ENCODE results near the gene TMEM51.

The TMEM51 gene, protein sequence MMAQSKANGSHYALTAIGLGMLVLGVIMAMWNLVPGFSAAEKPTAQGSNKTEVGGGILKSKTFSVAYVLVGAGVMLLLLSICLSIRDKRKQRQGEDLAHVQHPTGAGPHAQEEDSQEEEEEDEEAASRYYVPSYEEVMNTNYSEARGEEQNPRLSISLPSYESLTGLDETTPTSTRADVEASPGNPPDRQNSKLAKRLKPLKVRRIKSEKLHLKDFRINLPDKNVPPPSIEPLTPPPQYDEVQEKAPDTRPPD

DNA sequence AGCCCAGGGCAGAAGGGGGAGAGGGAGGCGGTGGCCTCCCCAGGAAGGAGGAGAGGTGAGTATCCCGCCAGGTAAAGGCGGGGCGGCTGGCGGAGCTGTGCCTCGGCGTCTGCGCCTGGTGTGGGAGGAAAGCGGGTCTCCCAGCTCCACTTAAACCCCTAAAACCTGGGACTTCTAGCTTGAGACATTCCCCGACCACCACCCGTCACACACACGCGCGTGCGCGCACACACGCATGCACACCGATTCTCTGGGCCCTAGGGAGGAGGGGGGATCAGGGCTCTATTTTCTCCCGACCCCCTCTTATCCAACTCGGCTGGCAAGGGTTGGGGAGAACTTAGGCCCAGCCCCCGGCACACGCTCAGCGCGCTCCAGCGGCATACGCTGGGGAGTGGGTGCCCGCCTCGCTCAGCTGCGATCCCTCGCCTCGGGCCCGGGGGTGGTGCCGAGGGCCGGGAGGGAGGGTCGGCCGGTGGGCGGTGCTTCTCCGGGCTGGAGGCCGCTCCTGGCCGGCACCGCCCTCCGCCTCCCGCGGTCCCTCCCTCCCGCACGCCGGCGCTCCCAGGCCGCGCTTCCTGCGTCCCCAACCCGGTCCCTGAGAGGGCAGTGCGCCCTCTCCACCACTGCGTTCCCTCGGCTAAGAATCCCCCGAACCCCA, at the start of gene TMEM51:
Gene TMEM51 (plus strand): TSS at position 564 of the 658 bp plus-strand sequence. CDS start 61,341 bp downstream, outside the sequence.
- DNase-seq, result peak; percentile 41 to 54

DNA sequence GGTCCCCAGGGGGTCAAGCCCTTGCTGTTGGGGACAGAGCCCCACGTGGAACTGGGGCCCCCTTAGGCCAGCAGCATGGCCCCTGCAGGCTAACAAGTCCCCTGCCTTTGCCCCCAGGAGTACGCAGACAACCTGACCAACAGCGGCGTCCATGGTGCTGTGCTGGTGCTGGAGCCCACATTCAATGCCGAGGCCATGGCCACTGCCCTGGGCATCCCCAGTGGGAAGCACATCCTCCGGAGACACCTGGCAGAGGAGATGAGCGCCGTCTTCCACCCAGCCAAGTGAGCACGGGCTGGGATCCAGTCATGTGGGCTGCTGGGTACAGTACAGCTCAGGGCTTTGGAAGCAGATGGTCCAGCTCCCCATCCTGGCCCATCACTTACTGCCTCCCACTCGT, 49.6 kb upstream of the TMEM51 start:
- DNase-seq, result no peak

DNA sequence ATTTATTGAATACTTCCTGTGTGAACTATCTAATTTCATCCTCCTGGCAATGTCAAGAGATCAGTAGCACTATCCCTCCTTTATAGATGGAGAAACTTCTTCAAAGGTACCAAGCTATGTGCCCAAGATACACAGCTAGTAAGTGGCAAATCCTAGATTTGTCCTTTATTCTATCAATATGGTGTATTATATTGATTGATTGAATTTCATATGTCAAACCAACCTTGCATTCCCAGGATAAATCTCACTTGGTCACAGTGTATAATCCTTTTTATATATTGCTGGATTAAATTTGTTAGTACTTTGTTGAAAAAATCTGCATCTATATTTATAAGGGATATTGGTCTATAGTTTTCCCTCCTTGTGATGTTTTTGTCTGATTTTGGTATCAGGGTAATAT, 48.8 kb upstream of the TMEM51 start:
- DNase-seq, result no peak

DNA sequence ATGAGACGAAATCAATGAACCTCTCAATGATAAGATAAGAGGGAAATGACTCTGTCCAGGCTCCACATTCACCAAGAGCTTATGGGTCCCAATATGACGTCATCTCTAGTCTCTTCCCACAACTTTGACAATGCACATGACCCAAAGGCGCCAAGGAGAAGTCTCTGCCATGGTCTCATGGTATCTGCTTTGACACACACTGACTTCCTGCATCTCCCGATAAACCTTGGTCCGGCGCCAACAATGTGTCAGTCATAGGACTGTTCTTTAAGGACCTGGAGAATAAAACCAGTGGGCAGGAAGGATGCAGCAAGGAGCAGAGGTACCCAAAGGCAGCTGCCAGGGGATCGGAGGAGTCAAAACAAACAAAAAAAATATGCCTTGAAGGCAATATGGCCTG, 46.9 kb upstream of the TMEM51 start:
- DNase-seq, result peak; percentile 59 to 76

DNA sequence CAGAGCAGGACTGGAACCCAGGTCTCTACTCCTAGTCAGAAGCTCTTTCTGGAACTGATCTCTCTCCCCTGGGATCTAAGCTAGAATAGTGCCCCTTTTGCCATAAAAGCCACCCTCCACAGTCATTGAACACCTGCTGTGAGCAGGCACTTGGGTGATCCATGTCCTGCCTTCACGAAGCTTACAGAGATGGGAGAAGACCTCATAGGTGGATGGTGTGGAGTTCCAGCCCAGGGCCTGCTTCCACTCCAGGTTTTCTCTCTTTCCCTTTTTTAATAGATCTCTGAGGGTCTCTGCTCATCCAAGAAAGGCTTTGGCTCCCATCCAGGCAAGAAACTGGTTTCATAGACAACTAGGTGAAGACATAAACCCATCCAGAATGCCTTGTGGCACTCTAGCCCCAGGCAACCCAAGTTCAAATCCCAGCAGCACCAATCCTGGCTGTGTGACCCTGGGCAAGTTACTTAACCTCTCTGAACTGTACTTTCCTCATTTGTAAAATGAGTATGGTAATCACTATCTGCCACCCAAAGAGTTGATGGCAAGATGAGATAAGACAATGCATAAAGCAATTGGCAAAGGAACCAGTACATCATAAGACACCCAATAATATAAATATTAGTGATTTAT, 46.4 kb upstream of the TMEM51 start:
- DNase-seq, result no peak

DNA sequence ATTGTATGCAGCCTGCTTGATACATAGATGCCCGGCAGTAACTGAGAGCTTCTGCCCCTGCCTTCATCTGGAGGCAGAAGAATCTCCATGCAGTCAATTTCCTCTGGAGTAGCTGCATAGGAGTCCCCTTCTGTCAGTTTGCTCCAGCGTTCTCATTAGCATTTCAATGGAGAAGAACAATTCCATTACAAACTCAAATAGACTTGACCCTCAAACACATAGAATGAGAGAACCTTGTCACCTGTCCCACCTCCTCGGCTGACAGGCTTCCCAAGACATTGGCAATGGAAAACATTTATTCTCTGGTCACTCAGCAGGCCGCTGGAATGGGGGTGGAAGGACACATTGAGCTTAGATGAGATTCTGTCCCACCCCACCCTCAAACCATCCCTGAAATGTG, 45.6 kb upstream of the TMEM51 start:
- DNase-seq, result no peak

DNA sequence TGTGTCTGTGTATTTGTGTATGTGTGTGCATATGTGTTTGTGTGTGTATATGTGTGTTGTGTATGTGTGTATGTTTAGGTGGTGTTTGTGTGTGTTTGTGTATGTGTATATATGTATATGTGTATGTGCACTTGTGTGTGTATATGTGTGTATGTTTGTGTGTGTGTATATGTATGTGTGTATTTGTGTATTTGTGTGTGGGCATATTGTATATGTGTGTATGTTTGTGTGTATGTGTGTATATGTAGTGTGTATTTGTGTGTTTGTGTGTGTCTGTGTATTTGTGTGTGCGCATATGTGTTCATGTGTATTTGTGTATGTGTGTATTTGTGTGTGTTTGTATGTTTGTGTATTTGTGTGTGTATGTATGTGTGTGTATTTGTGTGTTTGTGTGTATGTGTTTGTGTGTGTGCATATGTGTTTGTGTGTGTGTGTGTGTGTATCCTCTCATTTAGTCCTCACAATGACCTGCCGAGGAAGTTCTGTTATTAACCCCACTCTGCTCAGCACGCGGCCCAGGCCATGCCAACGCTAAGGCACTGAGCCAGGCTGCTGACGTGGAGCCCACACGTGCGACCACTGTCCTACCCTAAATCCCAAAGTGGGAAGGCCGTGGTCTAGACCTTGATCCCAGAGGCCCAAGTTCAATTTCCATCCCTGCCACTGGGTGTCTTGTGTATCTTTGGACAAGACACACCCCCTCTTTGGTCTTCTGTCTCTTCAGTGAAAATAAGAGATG, 43.2 kb upstream of the TMEM51 start:
- no peak for DNase-seq

DNA sequence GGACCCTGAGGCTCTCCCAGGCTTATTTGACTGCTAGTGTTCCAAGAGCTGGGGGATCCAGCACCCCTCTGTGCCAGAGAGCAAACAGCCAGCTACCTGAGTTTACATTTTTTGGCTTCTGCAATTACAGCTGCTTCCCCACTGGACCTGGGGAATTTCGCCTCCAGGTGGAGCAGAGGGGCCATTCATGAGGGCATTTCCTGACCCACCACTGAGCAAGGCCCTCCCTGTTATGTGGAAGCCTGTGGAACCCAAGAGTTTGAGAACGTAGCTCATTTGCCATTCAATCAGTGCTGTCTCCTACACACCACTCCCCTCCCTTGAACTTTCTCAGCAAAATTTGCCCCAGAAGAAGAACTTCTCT, 42.7 kb upstream of the TMEM51 start:
- no peak for DNase-seq

DNA sequence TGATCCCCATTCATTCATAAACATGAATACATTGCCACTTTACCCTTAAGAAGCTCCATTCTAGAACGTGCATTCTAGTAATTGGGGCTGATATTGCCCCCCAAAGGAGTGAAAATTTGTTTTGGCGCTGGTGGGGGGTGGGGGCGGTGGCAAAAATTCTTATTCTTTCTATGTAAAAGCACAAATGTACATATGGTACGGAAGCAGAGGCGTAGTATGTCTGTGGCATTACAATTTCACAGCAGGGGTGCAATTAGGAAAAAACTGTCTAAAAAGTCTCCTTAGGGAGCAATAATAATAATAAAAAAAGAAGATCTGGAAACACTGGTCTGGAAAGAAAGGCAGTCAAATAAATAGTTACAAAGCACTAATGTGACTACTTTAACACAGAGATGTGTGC, 40.4 kb upstream of the TMEM51 start:
- no peak for DNase-seq

DNA sequence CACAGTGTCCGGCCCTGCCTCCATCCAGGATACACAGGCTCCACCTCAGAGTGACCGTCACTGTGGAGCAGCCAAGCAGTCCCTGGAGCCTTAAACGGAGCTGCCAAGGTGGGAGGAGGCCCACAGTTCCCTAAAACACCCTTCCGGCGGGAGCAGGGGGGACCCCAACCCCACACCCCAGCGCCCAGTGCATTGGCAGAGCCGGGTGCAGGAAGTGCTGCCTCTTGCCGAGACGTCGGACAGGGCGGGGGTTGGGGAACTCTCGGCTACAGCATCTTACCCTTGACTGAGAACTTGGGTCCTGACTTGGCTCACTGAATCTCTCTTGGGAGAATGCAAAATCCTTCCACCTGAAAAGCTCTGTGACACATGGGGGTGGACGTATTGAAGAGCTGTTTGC, 38.7 kb upstream of the TMEM51 start:
- no peak for DNase-seq

DNA sequence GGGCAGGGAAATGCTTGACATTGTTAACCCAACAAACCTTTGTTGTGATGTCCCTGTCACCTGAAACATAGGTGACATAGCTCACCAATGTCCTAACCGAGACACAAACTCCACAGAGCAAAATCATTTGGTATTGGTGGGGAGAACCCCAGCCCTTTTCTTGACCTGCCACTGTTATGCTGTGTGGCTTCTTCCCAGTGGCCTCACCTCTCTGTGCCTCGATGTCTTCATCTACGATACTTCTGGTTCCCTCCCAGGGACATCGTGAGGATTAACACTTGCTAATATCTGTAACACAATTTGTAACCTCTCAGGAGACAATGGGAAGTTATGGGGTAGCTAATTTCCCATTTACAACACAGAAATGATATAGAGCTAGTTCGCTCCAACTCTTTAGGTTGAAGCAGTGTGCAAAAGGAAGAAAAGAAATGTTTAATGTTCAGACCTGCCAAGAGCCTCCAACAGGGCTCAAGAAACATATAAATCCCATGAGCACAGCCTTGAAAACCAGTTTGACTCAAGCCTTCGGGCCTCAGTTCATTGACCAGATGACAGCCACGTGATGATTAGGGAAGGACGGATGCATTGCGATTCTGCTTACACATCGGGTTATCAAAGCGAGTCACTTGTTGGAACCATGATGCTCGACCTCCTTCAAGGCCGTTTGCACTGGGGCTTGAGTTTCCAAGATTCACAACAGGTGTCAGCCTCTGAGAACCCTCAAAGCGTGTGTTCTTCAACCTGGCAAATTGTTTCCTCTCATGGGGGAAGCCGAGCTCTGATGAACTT, 37.8 kb upstream of the TMEM51 start:
- DNase-seq, result no peak

DNA sequence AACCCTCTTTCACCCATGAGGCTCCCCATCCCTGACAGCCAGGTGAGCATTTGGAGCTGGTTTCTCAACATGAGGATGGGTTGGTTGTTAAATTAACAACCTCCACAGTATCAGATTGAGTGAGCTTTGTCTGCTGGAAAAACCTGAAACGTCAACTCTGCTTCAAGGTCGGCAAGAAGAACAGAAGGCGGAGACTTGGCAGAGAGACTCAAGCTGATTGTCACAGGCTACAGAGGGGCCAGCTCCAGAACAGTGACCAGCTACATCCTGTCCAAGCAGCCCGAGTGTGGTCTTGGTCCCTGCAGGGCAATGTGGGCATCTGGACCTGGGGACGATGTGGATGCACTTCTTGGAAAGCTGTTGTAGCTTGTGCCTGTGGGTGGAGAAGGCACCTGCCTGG, 36.6 kb upstream of the TMEM51 start:
- DNase-seq, result no peak

DNA sequence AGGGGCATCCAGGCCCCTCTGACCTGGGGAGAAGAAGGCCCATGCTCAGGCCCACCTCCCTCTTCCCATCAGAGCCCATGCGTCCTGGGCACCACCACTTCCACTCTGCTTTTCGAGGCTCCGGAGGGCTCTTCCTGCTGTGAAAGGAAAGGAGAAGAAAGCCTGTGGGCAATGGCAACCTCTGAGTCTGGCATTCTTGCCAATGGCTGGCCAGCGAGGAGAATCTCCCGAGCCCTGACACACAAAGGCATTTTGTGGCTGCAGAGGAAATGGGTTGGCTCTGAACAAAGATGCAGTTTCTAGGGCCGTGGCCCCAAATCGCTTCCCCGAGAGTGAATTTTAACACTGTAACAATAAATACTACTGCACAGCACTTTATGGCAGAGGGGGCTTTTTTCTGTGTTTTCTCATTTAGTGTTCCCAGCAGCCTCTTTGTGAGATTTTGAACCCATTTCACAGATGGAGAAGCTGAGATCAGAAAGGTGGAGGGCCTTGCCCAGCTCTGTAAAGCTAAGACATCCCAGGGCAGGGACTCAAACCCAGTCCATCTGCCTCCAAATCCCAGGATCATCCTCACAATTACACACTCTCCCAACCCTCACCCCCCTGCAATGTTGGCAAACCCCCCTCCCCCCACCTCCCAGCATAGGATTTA, 35.7 kb upstream of the TMEM51 start:
- DNase-seq, result no peak

DNA sequence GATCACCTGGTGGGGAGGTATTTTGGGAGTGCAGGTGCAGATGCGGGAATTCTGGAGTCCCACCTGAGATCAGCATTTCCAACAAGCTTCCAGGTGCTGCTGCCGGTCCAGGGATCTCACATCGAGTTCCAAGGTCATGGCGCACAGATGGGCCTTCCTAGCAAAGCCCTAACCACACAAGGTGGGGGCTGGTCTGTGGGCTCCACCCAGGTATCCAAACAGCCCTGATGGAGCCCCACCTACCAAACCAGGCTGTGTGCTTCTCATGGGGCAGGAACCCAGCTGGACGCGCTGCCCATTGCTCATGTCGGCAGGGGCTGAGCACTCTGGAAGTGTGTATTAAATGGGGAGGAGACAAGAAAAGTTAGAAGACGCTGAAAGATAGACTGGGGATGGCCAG, 35.0 kb upstream of the TMEM51 start:
- DNase-seq, result no peak

DNA sequence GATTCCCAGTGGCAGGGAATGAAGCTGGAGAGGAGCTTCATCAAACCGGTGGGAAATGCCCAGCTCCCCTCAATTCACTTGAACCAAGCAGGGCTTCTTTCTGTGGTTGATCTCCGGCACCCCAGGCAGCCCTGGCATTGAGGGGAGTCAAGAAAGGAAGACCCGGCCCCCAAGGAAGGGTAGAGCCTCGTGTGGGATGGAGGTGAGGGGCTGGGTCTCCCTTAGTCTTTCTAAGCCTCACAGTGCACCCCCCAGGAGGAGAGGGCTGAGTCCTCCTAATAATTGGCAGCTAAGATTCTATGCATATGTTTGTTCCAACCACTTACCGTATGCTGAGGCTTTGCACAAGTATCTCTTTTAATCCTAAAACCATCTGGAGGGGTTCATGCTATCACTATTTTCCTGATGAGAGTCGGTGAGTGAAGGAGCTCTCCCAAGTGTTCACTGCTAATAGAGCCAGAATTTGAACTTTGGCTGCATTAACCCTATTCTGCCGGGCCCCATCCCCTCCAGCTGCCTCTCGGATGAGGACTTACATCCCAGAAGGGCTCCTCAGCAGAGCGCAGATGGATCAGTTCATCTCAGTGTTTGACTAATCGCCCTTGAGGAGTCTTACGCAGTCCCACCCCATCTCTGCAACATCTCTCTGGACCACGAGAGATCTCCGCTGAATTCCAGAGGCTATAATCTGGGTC, 33.1 kb upstream of the TMEM51 start:
- no peak for DNase-seq

DNA sequence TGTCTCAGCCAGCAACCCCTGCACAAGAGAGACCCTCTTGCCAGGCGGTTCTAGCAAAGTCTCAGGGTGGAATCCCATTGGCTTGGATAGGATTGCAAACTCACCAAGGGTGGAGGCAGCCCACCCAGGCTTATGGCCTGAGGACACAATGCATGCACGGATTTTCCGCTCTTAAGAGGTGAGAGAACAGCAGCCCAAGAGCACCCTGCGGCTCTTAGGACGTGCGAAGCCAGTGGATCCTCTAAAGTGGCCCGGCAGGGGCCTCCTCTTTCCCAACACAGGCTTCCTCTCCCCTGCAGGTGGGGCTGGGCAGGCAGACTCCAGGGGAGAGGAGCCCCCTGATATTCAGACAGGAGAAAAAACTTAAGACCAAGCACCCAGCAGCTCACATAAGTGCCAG, 31.2 kb upstream of the TMEM51 start:
- DNase-seq, result no peak

DNA sequence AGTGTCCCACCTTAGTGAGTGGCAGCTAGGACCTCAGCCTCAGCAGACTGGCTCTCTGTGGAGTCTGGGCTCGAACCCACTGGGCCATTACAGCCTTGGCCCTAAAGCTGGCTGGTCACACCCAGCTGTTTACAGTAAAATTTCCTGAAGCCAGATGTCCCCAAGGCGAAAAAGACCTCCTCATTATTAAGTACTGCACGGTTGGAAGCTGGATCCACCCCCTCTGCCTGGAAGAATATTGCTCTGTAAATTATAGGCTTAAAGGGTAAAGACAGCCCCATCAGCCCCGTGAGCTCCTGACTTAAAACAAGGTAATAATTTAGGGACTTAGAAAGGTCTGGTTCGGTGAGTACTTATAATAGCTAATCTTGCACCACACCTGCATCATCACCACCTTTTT, 30.3 kb upstream of the TMEM51 start:
- no peak for DNase-seq

DNA sequence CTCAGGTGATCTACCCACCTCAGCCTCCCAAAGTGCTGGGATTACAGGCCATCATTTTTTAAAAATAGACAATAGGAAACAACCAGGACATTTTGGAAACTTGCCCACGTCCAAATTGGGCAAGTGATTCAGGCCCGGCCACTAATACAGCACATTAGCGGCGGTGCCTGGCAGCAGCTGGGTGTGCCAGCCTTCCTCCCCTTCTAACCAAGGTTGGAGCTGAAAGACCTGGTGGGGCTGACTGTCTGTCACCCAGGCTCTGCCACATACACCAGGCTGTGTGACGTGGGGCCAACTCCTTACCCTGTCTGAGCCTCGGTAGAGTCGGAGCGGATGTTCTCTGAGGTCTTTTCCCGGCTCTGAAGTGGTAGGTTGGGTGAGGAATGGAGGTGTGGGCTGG, 29.6 kb upstream of the TMEM51 start:
- no peak for DNase-seq

DNA sequence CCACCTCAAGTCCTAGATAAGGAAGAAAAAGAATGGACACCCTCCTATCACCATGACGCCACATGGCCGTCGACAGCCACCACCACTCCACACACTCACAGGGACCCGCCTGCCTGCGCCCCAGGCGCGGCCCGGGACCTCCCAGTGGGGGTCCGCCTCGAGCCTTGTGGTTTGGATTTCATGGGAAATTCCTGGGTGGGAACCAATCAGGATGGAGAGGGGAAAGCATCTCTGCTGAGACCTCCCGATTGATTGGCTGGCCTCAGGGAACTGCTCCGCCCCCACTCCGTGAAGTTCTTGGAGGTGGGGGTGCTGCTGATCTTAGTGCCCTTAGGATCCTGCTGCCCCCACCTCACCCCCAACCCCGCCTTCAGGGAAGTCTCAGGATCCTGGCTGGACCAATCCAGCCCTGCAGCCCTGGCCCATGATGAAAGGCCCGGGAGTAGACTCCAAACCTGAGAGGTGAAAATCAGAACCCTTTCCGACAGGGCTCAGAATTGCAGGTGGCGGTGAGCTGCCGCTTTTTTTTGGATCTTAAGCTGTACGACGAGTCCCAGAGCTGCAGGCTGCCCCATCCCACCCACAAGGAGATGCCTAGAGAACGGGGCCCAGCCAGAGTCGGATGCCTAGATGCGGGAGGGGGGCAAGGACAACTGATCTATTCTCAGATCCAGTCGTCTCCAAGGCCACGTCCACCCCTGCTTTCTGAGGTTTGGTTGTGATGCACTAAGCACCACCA, 29.0 kb upstream of the TMEM51 start:
- DNase-seq, result no peak

DNA sequence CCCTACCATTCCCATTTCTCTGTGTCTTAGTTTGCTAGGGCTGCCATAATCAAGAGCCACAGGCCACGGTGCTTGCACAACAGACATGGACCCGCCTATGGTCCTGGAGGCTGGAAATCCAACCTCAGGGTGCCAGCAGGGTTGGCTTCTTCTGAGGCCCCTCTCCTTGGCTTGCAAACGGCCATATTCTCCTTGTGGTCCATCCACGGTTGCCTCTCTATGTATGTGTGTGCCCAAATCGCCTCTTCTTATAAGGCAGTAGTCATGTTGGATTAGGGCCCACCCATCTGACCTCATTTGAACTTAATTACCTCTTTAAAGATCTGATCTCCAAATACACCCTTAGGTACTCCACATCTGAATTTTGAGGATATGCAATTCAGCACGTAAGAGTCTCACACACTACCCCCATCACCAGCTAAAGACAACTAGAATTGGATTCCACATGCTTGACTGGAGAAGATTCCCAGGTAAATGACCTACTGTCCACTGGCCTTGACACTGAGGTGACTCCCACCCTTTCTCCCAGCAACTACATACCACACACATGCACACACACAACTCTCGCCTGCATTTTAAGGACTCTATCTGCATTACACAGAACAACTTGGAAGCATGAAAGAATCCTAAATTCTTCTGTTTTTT, 28.3 kb upstream of the TMEM51 start:
- DNase-seq, result no peak

DNA sequence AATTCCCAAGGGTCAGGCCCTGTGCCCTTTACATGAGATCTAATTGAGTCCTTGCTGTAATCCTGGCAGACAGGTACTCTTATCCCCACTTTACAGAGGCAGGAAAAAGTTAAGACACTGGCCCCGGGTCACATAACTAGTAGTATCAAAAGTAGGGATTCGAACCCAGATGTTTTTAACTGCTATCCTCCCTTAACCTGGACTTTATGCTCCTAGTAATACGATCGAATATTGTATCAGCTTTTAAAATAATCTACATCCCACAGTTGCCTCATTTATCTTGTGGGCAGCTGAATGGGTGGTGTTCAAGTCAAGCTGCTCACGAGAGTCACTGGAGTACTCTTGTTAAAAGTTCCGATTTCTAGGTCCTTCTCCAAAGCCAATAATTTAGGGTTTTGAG, 25.5 kb upstream of the TMEM51 start:
- DNase-seq, result no peak

All from inflammatory macrophage treated with lipopolysaccharide for 1 hour (primary cell).